Measurements from ENCODE around the gene TMEM132E. TPM values are rescaled to one million over a fixed set of nuclear protein-coding genes. Genes with fewer than 3 reads are reported as not detected.

Gene TMEM132E
- total RNA-seq, 1 donor, result not detected

- H3K9me3 ChIP-seq (ENCODE audit: low read depth, low read length), result no peaks in the 10 kb centered on the region
- H3K4me3 ChIP-seq (ENCODE audit: low read length), result no peak overlapping the region
- H3K4me1 ChIP-seq (ENCODE audit: insufficient read depth, low read length), result no peaks in the 10 kb centered on the region
- H3K27me3 ChIP-seq (ENCODE audit: insufficient read depth, low read length), result peaks cover 34% of the 10 kb centered on the region
Observed at GRCh38 chr17:34628879-34629278, 49.5 kb downstream of the TMEM132E start.

- H3K27me3 ChIP-seq (ENCODE audit: insufficient read depth, low read length), result peaks cover 10% of the 10 kb centered on the region
- peaks cover under 1% of the 10 kb centered on the region for H3K4me1 ChIP-seq (ENCODE audit: insufficient read depth, low read length)
- H3K4me3 ChIP-seq (ENCODE audit: low read length), result no peak overlapping the region
- H3K9me3 ChIP-seq (ENCODE audit: low read depth, low read length), result no peaks in the 10 kb centered on the region
Observed at GRCh38 chr17:34633351-34633750, 54.0 kb downstream of the TMEM132E start.

GRCh38 chr17:34633760-34634159, 54.4 kb downstream of the TMEM132E start:
- peaks cover 3% of the 10 kb centered on the region for H3K4me1 ChIP-seq (ENCODE audit: insufficient read depth, low read length)
- H3K4me3 ChIP-seq (ENCODE audit: low read length), result no peak overlapping the region
- H3K9me3 ChIP-seq (ENCODE audit: low read depth, low read length), result no peaks in the 10 kb centered on the region
- H3K27me3 ChIP-seq (ENCODE audit: insufficient read depth, low read length), result peaks cover 10% of the 10 kb centered on the region

- peaks cover 10% of the 10 kb centered on the region for H3K27me3 ChIP-seq (ENCODE audit: insufficient read depth, low read length)
- peaks cover 3% of the 10 kb centered on the region for H3K4me1 ChIP-seq (ENCODE audit: insufficient read depth, low read length)
- H3K4me3 ChIP-seq (ENCODE audit: low read length), result no peak overlapping the region
- no peaks in the 10 kb centered on the region for H3K9me3 ChIP-seq (ENCODE audit: low read depth, low read length)
Observed at GRCh38 chr17:34634551-34635160, 55.3 kb downstream of the TMEM132E start.

- H3K27me3 ChIP-seq (ENCODE audit: insufficient read depth, low read length), result peaks cover 10% of the 10 kb centered on the region
- peaks cover 3% of the 10 kb centered on the region for H3K4me1 ChIP-seq (ENCODE audit: insufficient read depth, low read length)
- no peaks in the 10 kb centered on the region for H3K9me3 ChIP-seq (ENCODE audit: low read depth, low read length)
- no peak overlapping the region for H3K4me3 ChIP-seq (ENCODE audit: low read length)
Observed at GRCh38 chr17:34635876-34636275, 56.5 kb downstream of the TMEM132E start.

- Histone ChIP-seq H3K9me3 (ENCODE audit: low read depth, low read length) (no peaks in the 10 kb centered on the region), H3K4me3 (ENCODE audit: low read length) (peak overlapping the region; percentile 27), H3K4me1 (ENCODE audit: insufficient read depth, low read length) (peaks cover 3% of the 10 kb centered on the region), H3K27me3 (ENCODE audit: insufficient read depth, low read length) (peaks cover 10% of the 10 kb centered on the region)
Observed at GRCh38 chr17:34637041-34637547, 57.7 kb downstream of the TMEM132E start.

- Histone ChIP-seq H3K27me3 (ENCODE audit: insufficient read depth, low read length) (peaks cover 10% of the 10 kb centered on the region), H3K4me1 (ENCODE audit: insufficient read depth, low read length) (peaks cover 3% of the 10 kb centered on the region), H3K4me3 (ENCODE audit: low read length) (peak overlapping the region; percentile 27), H3K9me3 (ENCODE audit: low read depth, low read length) (no peaks in the 10 kb centered on the region)
Observed at GRCh38 chr17:34637548-34638525, 58.5 kb downstream of the TMEM132E start.

- Histone ChIP-seq H3K4me3 (ENCODE audit: low read length) (no peak overlapping the region), H3K9me3 (ENCODE audit: low read depth, low read length) (no peaks in the 10 kb centered on the region), H3K4me1 (ENCODE audit: insufficient read depth, low read length) (peaks cover 3% of the 10 kb centered on the region), H3K27me3 (ENCODE audit: insufficient read depth, low read length) (peaks cover 10% of the 10 kb centered on the region)
Observed at GRCh38 chr17:34638526-34639260, 59.3 kb downstream of the TMEM132E start.

- no peaks in the 10 kb centered on the region for H3K9me3 ChIP-seq (ENCODE audit: low read depth, low read length)
- H3K4me3 ChIP-seq (ENCODE audit: low read length), result no peak overlapping the region
- H3K4me1 ChIP-seq (ENCODE audit: insufficient read depth, low read length), result peaks cover 3% of the 10 kb centered on the region
- H3K27me3 ChIP-seq (ENCODE audit: insufficient read depth, low read length), result peaks cover 10% of the 10 kb centered on the region
Observed at GRCh38 chr17:34639706-34640425, 60.5 kb downstream of the TMEM132E start.

GRCh38 chr17:34641368-34641767, 62.0 kb downstream of the TMEM132E start:
- H3K4me3 ChIP-seq (ENCODE audit: low read length), result no peak overlapping the region
- no peaks in the 10 kb centered on the region for H3K9me3 ChIP-seq (ENCODE audit: low read depth, low read length)
- H3K27me3 ChIP-seq (ENCODE audit: insufficient read depth, low read length), result peaks cover 10% of the 10 kb centered on the region

GRCh38 chr17:34644941-34645550, 65.7 kb downstream of the TMEM132E start:
- Histone ChIP-seq H3K9me3 (ENCODE audit: low read depth, low read length) (no peaks in the 10 kb centered on the region), H3K27me3 (ENCODE audit: insufficient read depth, low read length) (no peaks in the 10 kb centered on the region), H3K4me3 (ENCODE audit: low read length) (no peak overlapping the region), H3K4me1 (ENCODE audit: insufficient read depth, low read length) (no peaks in the 10 kb centered on the region)

More at GRCh38 chr17:34641368-34641767, 62.0 kb downstream of the TMEM132E start:
- peaks cover 3% of the 10 kb centered on the region for H3K4me1 ChIP-seq (ENCODE audit: insufficient read depth, low read length)

- Histone ChIP-seq H3K4me1 (ENCODE audit: insufficient read depth, low read length) (no peaks in the 10 kb centered on the region), H3K27me3 (ENCODE audit: insufficient read depth, low read length) (no peaks in the 10 kb centered on the region), H3K4me3 (ENCODE audit: low read length) (no peak overlapping the region), H3K9me3 (ENCODE audit: low read depth, low read length) (no peaks in the 10 kb centered on the region)
Observed at GRCh38 chr17:34645594-34645993, 66.2 kb downstream of the TMEM132E start.

- Histone ChIP-seq H3K4me3 (ENCODE audit: low read length) (no peak overlapping the region), H3K4me1 (ENCODE audit: insufficient read depth, low read length) (no peaks in the 10 kb centered on the region), H3K9me3 (ENCODE audit: low read depth, low read length) (no peaks in the 10 kb centered on the region), H3K27me3 (ENCODE audit: insufficient read depth, low read length) (no peaks in the 10 kb centered on the region)
Observed at GRCh38 chr17:34647511-34647910, 68.1 kb downstream of the TMEM132E start.
